Small intestine (tissue), 7 donors: ENCODE results near the gene RADIL. TPM values are rescaled to one million over a fixed set of nuclear protein-coding genes. Genes with fewer than 3 reads are reported as not detected.

Experiments used
- DNase-seq, 2 donors: peaks; one replicate each; pipeline versions ENCODE4 v3.0.0 to v3.0.0-alpha.2; 2013
- FAIRE-seq: peaks from 2 replicates; lab custom pipeline; 2012; peaks lifted over from hg19 to GRCh38; lab: Jason Lieb, UNC
- H3K27ac ChIP-seq, 3 donors: one replicate each; pipeline ENCODE4 v1.5.1; 2013; ENCODE audit warnings: low read length in 2 of 3, mild to moderate bottlenecking in 2 of 3, control low read depth in 1 of 3, inconsistent platforms in 1 of 3, low read depth in 1 of 3, moderate library complexity in 1 of 3
- H3K27me3 ChIP-seq, 3 donors: one replicate each; pipeline ENCODE4 v1.6.1; 2013; ENCODE audit warnings: low read length in 3 of 3, inconsistent platforms in 1 of 3; ENCODE audit not compliant: control insufficient read depth in 3 of 3, insufficient read depth in 3 of 3
- H3K36me3 ChIP-seq, 3 donors: one replicate each; pipeline ENCODE4 v1.6.1; 2013; ENCODE audit warnings: low read length in 3 of 3, inconsistent platforms in 1 of 3, low read depth in 1 of 3, mild to moderate bottlenecking in 1 of 3, moderate library complexity in 1 of 3; ENCODE audit not compliant: control insufficient read depth in 3 of 3, insufficient read depth in 2 of 3
- H3K4me1 ChIP-seq, 3 donors: one replicate each; pipeline ENCODE4 v1.6.1; 2013; ENCODE audit warnings: low read length in 2 of 3, inconsistent platforms in 1 of 3, low read depth in 1 of 3, mild to moderate bottlenecking in 1 of 3, moderate library complexity in 1 of 3; ENCODE audit not compliant: control insufficient read depth in 3 of 3, insufficient read depth in 2 of 3
- H3K4me3 ChIP-seq, 3 donors: one replicate each; pipeline ENCODE4 v1.5.1; 2013; ENCODE audit warnings: low read length in 3 of 3, control low read depth in 1 of 3, inconsistent platforms in 1 of 3, low read depth in 1 of 3, mild to moderate bottlenecking in 1 of 3, moderate library complexity in 1 of 3
- H3K9me3 ChIP-seq, 2 donors: one replicate each; pipeline ENCODE4 v1.6.1; 2013; ENCODE audit warnings: low read depth in 1 of 2, low read length in 1 of 2; ENCODE audit not compliant: control insufficient read depth in 2 of 2, insufficient read depth in 1 of 2
- WGBS, 3 donors: extraction: QIAGEN DNeasy Blood & Tissue Kit; methylation state at CpG; one replicate each; pipeline ENCODE4 v1.1.7; 2013; 5-methylcytosine and 5-hydroxymethylcytosine counted together
- polyA plus RNA-seq, 4 donors: library from polyadenylated mRNA; stranded (reverse) in 3 of 4; unstranded in 1 of 4; fragments of 200-250 nt in 3 of 4; fragments of 120-200 nt in 1 of 4; gene quantifications; one replicate each; pipeline versions ENCODE4 v1.2.1 to v1.2.3, GENCODE V29; 2013
- donor health status: healthy with polysubstance abuse.
- donor health status: control.
- donor health status: control.
- donor health status: Bipolar disorder and iron deficiency.
- donor health status: healthy.

RADIL gene
- polyA plus RNA-seq, 4 donors, result 0.18 to 3.2 (median 1.6) TPM; not detected in 1

DNA sequence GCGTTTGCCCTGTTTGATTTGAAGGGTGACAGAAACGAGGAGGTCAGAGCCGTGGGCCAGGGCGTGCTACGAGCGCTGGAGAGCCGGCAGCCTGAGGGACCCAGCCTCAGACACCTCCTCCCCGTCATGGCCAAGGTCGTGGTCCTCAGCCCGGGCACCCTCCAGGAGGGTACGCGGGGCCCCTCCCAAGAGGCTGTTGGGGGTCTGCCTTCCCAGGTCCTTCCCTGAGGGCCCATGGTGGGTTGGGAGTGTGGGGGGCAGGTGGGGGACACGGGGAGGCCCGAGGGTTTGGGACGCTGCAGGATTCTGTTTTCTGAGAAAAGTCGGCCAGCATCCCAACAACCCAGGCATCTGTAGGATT is 100.2 kb downstream of the RADIL start:
- no peak overlapping the region for H3K27ac ChIP-seq
- H3K36me3 ChIP-seq, result peaks cover 13 to 83% (median 37%) of the 10 kb centered on the region in 3 donors
- FAIRE-seq (no peak), DNase-seq (no peak)
- no peak overlapping the region for H3K4me3 ChIP-seq
- no peaks in the 10 kb centered on the region for H3K9me3 ChIP-seq
- whole genome bisulfite sequencing, 3 donors, result 93 to 94% (median 94%) methylated on average over 14 to 16 of the region's 16 CpGs
- H3K27me3 ChIP-seq, result no peaks in the 10 kb centered on the region
- peaks cover 0 to under 1% (median 0%) of the 10 kb centered on the region in 3 donors for H3K4me1 ChIP-seq

DNA sequence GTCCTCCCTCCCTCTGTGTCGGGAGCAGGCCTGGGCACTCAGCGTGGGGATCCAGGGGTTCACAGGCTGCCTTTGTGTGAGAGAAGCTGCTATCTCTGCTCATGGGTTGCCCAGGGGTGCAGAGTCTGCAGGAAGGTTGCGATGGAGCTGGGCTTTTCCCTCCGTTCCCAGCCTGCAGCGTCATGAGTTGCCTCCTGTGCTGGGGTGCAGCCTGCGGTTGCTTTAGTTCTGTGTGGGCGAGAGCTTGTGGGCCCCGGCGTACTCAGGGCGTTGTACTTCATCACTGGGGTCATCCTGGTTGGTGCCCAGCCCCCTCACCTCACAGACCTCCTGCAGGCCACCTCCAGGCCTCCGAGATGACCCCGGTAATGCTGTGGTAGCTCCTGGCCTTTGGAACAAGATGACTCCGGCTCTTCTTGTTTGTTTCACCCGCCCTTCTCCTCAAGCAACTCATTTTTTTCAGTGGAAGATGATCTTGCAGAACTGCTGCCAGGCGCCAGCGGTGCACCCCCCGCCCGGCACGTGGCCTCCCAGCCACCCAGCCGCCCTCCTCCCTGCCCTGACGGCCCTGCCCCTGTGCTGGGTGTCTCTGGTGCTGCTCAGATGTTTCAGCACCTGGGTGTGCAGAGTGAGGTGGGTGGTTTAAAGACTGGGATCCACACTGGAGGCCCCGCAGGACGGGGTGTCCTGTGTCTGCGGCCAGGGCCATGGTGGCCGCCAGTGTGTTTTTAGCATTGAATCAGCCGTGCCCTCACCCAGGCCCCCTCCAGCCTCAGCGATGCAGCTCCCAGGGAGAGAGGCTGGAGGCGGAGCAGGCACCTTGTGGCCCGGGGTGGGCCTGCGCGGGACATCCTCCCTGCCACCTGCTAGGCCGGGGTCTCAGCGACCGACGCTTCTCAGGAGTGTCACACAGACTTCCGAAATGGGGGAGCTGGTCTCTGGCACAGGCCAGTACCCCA is 100.9 kb downstream of the RADIL start:
- Histone ChIP-seq H3K27ac (no peak overlapping the region), H3K9me3 (no peaks in the 10 kb centered on the region), H3K4me3 (no peak overlapping the region), H3K27me3 (no peaks in the 10 kb centered on the region), H3K36me3 (peaks cover 13 to 83% (median 33%) of the 10 kb centered on the region in 3 donors), H3K4me1 (peaks cover 0 to 2% (median 0%) of the 10 kb centered on the region in 3 donors)
- FAIRE-seq (no peak), DNase-seq (no peak)
- 92 to 94% (median 94%) methylated on average over 36 of the region's 36 CpGs for WGBS, 3 donors

DNA sequence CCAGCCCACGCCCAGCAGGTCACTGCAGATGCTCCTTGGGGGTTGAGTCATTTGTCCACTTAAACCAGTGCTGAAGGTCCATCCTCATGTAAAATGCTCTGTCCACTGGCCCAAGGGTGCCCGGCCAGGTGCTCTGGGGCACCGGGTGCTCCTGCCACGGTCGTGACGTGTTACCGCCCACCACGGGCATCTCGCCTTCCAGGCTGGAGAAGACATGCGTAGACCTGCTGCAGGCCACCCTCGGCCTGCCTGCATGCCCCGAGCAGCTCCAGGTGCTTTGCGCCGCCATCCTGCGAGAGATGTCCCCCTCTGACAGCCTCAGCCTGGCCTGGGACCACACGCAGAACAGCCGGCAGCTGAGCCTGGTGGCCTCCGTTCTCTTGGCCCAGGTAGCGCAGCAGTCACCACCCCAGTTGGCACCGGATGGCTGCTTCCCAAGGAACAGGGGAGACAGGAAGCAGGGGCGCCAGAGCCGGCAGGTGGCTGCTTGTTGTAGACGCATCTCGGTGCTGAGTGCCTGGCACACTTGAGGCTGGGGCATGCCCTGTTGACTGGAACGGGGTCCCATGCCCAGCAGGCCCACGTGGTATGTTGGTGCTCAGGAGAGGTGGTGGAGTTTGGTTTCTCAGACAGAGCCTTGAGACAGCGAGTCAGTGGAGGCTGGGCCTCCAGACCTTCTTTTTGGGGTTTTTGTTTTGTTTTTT is 102.0 kb downstream of the RADIL start:
- no peak for FAIRE-seq
- DNase-seq, result no peak
- no peak overlapping the region for H3K27ac ChIP-seq
- H3K36me3 ChIP-seq, result peaks cover 13 to 74% (median 33%) of the 10 kb centered on the region in 3 donors
- WGBS, 3 donors, result 94 to 96% (median 96%) methylated on average over 27 of the region's 27 CpGs
- peaks cover 0 to 6% (median 6%) of the 10 kb centered on the region in 3 donors for H3K4me1 ChIP-seq
- no peaks in the 10 kb centered on the region for H3K9me3 ChIP-seq
- no peaks in the 10 kb centered on the region for H3K27me3 ChIP-seq
- H3K4me3 ChIP-seq, result no peak overlapping the region

DNA sequence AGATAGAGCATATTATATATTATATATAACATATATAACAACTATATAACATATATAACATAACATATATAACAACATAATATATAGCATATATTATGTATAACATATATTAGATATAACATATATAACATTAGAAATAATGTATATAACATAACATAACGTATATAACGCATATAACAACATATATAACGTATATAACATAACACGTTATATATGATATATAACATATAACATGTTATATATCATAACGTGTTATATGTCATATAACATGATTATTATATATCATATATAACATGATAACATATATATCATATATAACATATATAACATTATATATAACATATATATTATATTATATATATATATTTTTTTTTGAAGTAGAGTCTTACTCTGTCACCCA is 104.4 kb downstream of the RADIL start:
- no peak overlapping the region for H3K4me3 ChIP-seq
- DNase-seq (no peak), FAIRE-seq (peak; percentile 97)
- H3K27ac ChIP-seq, result no peak overlapping the region
- H3K4me1 ChIP-seq, result peaks cover 3 to 13% (median 7%) of the 10 kb centered on the region in 3 donors
- 94 to 95% (median 95%) methylated on average over 5 of the region's 5 CpGs for WGBS, 3 donors
- H3K36me3 ChIP-seq, result peaks cover 4 to 50% (median 23%) of the 10 kb centered on the region in 3 donors
- no peaks in the 10 kb centered on the region for H3K9me3 ChIP-seq
- no peaks in the 10 kb centered on the region for H3K27me3 ChIP-seq

DNA sequence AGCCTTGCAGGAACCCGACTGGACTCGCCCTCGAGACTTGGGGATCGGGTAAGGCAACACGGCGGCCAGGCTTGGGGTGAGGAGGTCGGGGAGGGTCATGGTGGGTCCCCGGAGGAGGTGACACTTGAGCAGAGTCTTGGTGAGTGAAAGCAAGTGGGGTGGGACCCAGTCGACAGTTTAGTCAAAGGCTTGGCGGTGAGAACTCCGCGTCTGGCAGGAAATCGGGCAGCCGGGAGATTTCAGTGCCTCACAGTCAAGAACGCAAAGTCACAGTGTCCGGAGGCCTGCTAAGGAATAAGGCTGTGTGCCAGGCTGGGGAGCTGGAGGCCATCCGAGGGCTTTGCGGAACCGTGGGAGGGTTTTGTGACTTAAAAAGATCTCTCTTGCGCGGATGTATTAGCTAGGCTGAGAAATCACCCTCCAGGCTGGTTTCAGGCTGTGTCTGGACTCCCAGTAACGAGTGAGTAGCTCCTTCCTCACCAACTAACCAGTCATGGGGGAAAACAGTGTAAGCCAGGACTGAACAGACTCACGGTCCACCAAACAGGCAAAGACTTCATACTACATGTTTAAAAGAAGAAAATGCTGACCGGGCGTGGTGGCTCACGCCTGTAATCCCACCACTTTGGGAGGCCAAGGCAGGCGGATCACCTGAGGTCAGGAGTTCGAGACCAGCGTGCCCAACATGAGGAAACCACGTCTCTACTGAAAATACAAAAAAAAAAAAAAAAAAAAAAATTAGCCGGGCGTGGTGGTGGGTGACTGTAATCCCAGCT is 107.5 kb downstream of the RADIL start:
- peaks cover 3 to 14% (median 7%) of the 10 kb centered on the region in 3 donors for H3K4me1 ChIP-seq
- FAIRE-seq, result no peak

DNA sequence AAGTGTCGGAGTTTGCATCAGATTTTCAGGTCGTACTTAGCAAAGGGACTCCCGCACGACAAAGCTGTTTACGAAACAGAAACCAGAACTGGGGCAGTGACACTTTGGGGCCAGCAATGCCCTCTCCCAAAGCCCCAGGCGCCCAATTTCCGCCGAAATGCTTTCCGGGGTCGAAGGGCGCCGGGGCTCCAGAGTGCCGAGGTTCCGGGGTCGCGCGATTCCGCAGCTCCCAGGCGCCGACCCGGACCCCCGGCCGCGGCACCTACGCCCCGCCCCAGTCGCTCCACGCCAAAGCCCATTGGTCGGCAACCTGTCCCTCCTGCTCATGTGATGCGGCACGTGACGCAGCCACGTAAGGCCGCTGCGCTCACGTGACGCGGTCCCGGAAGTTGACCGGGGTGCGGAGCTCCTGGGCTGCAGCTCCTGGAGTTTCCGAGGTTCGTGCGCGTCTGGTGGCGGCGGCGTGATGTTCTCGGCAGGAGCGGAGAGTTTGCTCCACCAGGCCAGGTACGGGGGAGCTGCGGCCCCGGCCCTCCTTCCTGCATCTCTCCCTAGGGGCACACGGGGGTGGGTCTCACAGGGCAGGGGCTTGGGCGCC is 108.2 kb downstream of the RADIL start, which contains the start of gene AP5Z1:
TSS of gene AP5Z1 (plus strand) at position 374 of the 598 bp plus-strand sequence. CDS start at position 467, 93 bp downstream.
- peaks cover 0 to 26% (median 0%) of the 10 kb centered on the region in 3 donors for H3K36me3 ChIP-seq
- WGBS, 3 donors, result 0% methylated on average over 55 of the region's 55 CpGs
- H3K4me3 ChIP-seq, result peak within 1 kb of the TSS; percentile 80 to 94 (median 93)
- peak within 1 kb of the TSS; percentile 90 to 97 (median 96) for H3K27ac ChIP-seq
- FAIRE-seq, result no peak
- peak; percentile 98 to 99 for DNase-seq
- H3K4me1 ChIP-seq, result peaks cover 3 to 14% (median 7%) of the 10 kb centered on the region in 3 donors
- H3K27me3 ChIP-seq, result no peaks in the 10 kb centered on the region
- no peaks in the 10 kb centered on the region for H3K9me3 ChIP-seq

More for the DNA sequence above, 107.5 kb downstream of the RADIL start:
- peak overlapping the region; percentile 90 to 97 (median 96) for H3K27ac ChIP-seq
- no peak for DNase-seq
- 6 to 20% (median 11%) methylated on average over 29 to 32 of the region's 32 CpGs for WGBS, 3 donors
- H3K36me3 ChIP-seq, result peaks cover 0 to 33% (median 3%) of the 10 kb centered on the region in 3 donors
- H3K4me3 ChIP-seq, result peak overlapping the region; percentile 80 to 94 (median 93)
- no peaks in the 10 kb centered on the region for H3K27me3 ChIP-seq
- H3K9me3 ChIP-seq, result no peaks in the 10 kb centered on the region

DNA sequence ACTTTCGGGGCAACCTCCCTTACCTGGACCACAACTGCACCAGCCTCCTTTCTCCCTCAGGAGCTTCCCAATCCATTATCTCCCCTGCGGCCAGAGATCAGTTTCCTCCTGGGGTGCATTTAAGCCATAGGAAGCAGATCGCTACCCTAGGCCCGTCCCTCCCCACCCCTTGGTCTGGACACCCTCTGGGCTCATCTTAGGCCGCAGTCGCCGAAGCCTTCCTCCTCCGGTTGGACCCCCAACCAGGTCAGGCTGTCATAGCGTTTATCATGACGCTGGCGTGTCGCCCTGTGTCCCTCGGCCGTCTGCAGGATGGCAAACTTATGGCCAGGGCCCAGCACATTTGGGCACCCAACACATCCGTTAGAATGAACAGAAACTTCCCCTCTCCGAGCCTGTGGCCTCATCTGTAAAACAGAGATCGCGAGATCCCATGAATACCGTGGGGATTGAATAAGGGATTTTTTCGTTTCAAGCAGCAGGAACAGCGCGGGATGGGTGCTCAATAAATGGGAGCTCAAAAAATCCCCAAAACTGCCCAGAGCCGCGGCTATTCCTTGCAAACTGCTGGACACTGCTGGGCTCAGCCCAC is 108.8 kb downstream of the RADIL start:
- no peaks in the 10 kb centered on the region for H3K27me3 ChIP-seq
- peak overlapping the region; percentile 90 to 97 (median 96) for H3K27ac ChIP-seq
- 2 to 8% (median 7%) methylated on average over 24 of the region's 24 CpGs for WGBS, 3 donors
- peaks cover 0 to 24% (median 0%) of the 10 kb centered on the region in 3 donors for H3K36me3 ChIP-seq
- H3K9me3 ChIP-seq, result no peaks in the 10 kb centered on the region
- FAIRE-seq, result no peak
- peak overlapping the region; percentile 47 to 94 (median 80) for H3K4me3 ChIP-seq
- no peak for DNase-seq
- H3K4me1 ChIP-seq, result peaks cover 3 to 14% (median 7%) of the 10 kb centered on the region in 3 donors
